ENCODE measurements around the gene PEA15. TPM values are rescaled to one million over a fixed set of nuclear protein-coding genes. Genes with fewer than 3 reads are reported as not detected.
A peak's percentile ranks its signal among the peaks of the same experiment; 100 is the strongest.

PEA15 gene
- polyA plus RNA-seq, 1 donor, result 115 TPM

DNA sequence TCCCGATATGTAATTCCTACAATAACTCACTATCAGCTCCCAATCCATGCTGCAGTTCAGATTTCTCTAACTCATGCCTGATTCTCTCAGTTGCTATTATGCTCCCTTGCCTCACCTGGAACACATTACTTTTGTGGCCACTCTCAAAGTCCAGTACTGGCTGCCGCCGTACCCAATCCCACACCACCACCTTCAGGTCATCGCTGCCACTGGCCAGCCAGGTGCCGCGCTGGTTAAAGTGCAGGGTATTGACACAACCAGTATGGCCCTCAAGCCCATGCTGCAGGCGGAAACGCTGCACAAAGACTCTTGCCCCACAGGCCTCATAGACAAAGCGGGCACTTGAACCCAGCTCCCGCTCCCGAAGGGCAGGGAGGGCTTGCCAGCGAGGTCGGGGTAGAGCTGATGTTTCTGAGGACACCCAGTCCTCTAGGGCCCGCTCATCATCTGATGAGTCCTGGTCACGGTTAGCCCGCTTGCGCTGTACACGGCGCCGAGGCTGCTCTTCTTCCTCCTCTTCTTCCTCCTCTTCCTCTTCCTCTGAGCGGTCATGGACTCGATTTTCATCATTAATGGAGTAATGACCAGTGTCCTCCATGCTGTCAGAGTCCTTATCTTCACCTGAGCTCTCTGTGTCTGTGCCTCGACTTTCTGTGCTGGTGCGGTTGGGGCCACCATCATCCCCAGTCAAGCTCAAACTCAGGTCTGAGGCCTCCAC lies 34.6 kb downstream of the PEA15 start:
- no peak for DNase-seq (ENCODE audit: low read depth)

DNA sequence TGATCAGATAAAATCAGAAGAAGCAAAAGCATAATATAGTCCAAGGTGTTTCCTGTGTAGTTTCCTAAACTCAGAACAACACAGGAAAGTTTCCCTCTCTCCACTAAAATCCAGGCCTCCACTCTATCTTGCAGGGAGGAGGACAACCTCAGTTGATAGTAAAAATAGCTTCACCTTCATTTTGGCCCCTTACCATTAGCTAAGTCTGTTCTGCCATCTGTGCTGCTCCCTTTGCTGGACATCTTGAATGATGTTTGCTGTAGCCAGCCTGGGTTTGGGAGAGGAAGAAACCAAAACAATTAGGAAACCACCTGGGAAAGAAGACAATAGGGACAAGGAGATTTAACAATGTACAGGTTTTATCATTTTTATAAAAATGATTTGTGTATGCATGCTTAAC lies 38.6 kb downstream of the PEA15 start:
- no peak for DNase-seq (ENCODE audit: low read depth)

DNA sequence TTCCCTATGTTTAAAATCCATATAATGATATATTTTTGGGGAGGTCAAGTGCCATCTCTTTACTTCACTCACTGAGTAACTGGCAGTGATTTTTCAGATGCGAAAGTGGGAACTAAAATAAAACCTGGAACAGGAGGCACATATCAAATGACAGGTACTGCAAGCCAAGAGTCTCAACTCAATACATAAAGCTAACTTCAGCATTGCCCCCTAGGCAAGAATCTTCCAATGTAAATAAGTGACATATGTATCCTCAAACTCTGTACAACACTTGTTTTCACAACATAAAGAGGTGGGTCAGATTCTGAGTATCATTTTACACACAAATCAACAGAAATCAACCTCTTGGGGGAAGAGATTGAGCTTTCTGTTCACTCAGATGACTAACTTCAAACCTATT lies 39.0 kb downstream of the PEA15 start:
- no peak for DNase-seq (ENCODE audit: low read depth)

DNA sequence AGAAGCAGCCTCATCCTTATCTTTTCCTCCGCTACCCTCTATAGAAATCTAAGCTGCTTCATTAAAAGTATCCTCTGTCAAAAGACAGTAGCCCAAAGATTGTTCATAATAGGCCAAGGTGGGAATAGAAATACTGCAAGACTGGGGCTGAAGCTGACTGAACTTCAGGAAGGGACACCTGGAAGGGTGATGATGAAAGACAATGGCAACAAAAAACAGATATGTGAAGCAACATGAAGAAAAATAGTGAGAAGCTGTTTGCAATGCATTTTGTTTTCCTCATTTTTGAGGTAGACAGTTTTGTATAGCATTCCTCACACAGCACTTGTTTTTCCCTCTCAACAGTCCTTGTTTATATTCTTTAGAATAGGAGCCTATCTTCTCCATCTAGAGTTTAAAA lies 40.2 kb downstream of the PEA15 start:
- DNase-seq (ENCODE audit: low read depth), result no peak

DNA sequence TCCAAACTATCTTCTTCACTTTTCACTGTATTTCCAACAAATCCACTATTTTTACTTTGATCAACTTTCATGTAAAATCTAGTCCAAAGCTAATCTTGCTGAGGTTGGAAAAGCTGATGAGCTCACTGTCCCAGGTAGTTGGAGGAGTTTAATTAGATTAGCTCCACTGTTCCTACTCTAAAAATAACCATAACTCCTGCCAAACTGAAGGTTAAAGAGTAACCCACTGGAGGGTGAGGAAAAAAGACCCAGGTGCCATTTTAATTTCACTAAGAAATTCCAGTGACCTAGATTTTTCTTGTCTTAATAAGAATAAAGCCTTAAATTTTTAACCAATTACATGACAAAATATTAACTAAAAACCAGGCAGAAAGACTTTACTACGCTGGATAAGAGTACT lies 41.9 kb downstream of the PEA15 start:
- DNase-seq (ENCODE audit: low read depth), result no peak

DNA sequence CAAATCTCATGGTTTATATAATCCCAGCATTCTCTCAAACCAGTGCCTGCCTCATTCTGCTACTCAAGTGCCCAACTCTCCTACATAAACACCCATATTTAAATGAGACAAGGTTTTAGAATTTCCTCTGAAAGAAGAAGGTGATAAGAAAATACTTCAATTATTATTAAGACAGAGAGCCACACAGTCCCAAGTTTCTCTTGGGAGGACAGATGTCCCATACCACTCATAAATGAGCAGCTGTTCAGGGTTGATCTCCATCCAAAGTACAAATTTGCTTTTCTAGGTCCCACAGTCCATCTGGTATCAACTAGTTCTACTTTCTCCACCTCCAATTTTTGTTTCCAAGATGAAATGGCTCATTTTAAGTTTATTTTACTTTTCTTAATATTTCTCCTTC lies 45.8 kb downstream of the PEA15 start:
- no peak for DNase-seq (ENCODE audit: low read depth)

DNA sequence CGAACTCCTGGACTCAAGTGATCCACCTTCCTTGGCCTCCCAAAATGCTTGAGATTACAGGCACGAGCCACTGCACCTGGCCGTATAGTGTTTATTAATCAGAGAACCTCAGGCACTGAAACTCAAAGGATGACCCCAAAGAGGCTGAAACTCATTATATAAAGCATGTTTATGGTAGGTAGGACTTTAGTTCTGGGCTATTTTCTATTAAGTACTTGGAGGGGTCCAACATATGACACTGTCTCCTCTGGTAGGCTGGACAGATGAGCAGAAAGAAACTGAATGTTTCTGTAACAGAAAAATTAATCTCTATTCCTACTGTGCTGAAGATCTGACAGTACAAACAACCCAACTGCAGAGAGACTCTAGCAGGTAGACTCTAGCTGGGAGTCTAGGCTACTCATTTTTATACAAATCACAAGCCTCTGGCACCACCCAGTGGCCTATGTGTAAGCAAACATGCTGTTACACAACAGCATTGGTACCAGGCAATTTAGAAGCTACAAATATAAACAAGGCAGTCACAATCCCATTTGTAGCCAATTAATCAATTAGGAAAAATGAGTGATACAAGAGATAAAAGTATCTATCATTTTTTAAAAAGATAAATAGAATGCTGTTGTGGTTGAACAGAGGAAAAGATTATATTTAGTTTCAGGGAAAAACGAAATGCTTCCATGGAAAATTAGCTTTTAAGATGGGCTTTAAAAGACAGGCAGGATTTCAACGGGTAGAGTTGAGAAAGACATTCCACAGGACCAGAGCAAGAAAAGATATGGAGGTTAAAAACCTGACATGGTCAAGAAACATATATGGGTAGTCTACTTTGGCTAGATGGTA lies 46.7 kb downstream of the PEA15 start:
- DNase-seq (ENCODE audit: low read depth), result no peak

DNA sequence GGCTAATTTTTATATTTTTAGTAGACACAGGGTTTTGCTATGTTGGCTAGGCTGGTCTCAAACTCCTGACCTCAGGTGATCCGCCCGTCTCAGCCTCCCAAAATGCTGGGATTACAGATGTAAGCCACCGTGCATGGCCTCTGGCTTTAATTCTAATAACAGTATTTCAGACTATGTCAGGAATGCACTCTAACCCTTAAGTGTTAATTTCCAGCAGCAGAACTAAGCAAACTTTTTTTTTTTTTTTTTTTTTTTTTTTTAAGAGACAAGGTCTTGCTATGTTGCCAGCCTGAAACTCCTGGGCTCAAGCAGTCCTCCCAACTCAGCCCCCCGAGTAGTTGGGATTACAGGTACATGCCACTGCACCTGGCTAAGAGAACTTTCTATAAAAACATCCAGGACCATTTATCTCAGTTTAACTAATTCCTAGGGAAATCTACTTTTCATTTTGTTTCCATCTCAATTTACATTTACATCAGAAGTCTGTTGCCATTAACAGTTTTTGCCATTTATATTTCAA lies 50.7 kb downstream of the PEA15 start:
- no peak for DNase-seq (ENCODE audit: low read depth)

DNA sequence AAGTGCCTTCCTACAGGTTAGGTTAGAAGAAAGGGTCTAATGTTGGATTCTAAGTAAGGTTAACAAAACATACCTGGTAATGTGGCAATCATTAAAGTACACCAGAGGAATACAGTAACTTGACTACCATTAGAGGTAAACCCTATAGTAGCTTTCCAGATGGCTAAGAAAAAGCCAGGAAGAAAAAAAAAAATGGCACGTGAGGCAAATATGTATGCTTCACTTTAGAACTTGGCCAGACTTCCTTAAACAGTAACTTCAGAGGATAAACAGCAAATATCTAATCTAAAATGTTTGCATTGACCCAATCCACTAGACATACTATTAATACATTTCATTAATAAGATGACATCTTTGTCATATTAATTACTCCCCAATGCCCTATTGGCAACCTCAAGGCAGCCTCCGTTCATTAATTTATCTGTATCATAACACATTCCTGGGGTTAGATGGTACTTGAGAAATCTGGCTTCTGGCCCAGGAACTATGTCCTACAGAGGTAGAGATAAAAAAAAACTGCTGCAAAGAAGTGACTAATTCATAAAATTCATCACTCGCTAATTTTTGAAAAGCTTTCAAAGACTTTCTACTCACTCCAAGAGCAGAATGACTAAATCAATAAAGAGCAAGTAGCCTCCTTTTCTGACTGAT lies 51.3 kb downstream of the PEA15 start:
- DNase-seq (ENCODE audit: low read depth), result no peak

DNA sequence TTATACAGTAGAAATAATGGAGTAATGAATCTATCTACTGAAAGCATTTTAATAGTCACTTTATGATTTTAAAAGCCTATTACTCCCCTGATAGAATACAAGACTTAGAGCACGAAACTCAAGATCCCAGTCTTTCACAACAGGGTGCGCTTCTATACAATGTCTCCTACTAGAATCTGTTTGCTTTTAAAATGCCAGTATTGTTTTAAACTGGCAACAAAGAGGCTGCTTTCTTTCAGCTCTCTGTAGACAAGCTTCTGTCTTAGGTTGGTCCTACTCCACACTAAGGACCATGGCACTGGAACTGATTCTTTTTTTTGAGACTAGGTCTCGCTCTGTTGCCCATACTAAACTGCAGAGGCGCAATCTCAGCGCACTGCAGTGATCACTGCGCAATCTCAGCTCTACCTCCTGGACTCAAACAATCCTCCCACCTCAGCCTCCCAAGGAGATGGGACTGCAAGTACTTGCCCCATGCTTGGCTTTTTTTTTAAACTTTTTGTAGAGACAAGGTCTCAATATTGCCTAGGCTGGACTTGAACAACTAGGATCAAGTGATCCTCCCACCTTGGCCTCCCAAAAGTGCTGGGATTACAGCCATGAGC lies 52.3 kb downstream of the PEA15 start:
- no peak for DNase-seq (ENCODE audit: low read depth)

DNA sequence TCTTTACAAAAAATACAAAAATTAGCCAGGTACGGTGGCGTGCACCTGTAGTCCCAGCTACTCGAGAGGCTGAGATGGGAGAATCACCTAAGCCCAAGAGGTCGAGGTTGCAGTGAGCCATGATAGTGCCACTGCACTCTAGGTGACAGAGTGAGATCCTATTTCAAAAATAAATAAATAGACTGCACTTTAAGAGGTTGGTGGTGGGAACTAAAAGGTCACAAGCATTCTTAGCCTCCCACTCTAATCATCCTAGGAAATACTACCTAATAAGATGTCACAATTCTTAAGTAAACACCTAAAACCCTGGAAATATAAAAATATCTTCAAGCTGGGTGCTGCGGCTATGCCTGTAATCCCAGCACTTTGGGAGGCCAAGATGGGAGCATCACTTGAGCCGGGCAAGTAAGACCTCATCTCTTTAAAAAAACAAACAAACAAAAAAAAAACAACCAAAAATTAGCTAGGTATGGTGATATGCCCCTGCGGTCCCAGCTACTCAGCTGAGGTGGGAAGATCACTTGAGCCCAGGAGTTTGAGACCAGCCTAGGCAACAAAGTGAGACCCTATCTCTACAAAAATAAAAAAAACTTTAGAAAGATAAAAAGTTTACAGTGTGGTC lies 53.1 kb downstream of the PEA15 start:
- DNase-seq (ENCODE audit: low read depth), result no peak

DNA sequence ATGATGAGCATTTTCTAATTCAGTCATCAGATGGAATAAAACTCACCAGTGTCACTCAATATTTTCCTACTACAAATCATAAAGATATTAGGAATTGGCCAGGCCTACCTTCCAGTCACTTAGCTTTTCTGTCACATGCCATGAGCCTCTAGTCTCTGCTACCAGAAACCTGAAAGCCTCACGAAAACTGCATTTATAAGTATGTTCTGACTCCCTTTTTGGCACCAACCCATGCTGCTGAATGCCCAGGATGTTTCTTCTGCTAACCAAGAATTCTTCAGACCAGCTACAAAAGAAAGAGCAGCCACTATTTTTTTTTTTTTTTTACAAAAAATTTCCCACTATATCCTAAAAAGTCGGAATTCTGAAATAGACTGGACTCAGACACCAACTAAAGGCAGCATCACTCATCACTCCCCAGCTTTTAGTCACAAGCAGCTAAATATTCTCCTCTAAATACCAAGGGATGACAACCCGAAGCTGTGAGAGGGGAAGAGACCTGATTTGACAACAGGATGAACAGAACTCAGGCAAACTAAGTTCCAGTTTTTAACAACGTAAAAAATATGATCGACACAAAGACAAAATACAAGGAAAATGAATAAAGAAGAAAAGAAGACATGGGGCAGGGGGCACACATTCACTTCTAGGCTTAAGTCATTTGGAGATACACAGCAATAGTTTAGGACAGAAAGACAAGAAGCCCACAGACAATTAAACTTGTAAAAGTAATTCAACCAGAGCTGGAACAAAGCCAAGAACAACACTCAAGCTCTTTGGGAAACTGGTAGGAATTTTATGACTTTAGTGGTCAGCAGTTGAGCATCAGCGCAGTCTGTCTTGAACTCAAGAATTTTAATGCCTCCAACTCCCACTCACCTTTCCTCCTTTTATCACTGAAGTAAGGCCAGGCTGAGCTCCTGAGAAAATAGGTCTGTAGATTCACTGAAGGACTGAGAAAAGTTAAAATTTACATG lies 55.5 kb downstream of the PEA15 start:
- no peak for DNase-seq (ENCODE audit: low read depth)

DNA sequence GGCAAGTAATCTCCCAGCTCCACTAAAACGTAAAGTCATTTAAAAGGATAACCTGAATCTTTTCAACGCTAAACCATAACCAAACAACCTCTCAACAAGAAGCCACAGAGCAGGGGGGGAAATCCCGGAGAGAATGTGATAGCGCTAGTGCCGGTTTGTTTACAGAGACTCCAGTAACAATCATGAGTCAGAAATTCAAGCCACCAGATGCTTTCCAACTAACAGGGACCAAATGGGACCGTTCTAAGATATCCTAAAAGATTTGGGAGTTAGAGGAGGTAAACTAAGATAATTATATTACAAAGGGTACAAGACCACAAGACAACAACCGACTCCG lies 56.3 kb downstream of the PEA15 start:
- no peak for DNase-seq (ENCODE audit: low read depth)

DNA sequence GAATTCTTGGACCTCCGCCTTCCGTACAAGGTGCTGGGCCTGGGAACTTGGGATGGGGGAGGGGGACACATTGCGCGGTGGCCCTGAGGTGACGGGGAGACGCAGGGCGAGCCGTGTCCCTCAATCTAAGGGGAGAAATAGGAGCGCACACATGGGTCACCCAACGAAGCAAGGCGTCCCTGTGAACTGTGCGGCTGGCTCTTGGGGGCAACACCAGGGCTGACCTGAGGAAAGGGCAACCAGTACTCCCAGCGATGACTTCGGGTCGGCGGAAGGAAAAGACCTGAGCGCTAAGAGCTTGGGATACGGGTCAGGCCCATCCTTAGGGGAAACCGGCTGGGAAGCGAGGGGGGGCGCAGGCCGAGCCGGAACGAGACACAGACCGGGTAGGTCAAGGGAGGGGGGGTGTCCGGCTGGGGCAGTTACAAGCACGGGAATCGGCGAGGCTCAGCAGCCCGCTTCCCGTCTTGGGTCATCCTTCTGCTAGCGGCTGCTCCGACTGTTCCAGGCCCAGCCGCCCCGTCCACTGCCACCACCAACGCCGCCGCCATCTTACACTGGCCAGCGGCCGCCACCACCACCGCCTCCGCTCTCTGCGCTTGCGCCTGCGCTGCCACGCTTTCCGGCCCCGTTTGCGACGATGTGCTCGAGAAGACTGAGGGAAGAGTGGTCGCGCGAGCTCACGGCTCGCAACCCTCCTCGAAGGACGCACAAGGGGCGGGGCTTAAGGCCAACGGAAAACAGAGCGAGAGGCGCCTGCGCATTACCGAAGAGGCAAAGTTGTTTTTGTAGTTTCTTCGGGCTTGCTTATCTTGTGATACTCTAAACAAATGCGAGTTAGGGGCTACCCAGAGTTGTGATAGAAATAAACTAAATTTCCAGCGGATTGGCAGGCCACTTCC lies 57.0 kb downstream of the PEA15 start, which contains the start of gene DCAF8:
TSS of gene DCAF8 (minus strand) at position 657 of the 902 bp plus-strand sequence. CDS start 18,541 bp downstream, outside the sequence.
- DNase-seq (ENCODE audit: low read depth), result peak; percentile 97

DNA sequence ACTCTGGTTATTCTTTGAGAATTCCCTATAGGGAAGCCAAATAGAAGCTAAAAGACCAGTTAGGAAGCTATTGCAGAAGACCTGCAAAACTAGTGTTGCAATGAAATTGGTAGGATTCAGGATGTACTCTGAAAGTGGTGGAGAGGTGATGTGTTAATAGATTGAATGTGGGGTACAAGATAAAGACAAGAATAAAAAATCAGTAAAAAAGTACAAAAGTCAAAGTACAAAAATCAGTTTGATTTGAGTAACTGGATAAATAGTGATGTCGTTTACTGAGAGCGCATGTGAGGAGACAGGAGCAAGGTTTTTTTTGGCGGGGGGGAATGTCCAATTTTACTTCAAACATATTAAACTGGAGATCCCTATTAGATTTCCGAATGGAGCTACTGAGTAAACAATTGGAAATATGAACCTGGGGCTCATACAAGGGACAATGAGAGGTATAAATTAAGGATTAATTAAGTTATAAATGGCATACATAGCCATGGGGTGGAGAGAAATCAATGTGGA lies 59.7 kb downstream of the PEA15 start:
- no peak for DNase-seq (ENCODE audit: low read depth)

All from forelimb muscle (tissue), 1 donor.